ENCODE data around the gene SPESP1.
"Not testable (repeated sequence)": the region's sequence is repeated elsewhere in the genome, so short reads cannot be mapped to it uniquely, and the experiment has no call there.

SPESP1 gene

DNA sequence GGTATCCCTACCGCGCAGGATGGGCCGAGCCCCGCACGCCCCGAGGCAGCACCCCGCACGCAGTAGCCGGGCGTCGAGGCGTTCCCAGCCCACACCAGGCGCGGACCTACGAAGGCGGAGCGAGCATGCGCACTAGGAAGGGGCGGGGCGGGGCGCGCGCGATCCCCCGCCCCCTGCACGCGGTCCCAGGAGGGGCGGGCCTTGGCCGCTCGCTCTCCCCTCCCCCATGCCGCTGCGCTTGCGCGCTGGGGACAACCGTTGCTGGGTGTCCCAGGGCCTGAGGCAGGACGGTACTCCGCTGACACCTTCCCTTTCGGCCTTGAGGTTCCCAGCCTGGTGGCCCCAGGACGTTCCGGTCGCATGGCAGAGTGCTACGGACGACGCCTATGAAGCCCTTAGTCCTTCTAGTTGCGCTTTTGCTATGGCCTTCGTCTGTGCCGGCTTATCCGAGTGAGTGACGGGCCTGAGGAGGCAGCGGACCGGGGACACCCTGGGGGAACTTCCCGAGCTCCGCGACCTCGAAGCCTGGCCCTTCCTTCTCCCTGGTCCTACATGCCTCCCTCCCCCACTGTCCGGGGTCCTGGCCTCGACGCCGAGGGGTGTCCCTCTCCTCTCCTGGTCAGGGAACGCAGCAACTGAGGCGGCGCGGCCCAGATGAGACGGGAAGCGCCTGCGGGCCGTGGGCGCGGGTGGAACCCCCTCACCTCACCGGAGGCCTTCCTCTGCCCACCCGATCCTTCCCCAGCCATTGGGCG is at the start of gene SPESP1:
TSS of gene SPESP1 (plus strand) at position 258 of the 755 bp plus-strand sequence. CDS start at position 387, 129 bp downstream.
- peak; percentile 36 for DNase-seq

DNA sequence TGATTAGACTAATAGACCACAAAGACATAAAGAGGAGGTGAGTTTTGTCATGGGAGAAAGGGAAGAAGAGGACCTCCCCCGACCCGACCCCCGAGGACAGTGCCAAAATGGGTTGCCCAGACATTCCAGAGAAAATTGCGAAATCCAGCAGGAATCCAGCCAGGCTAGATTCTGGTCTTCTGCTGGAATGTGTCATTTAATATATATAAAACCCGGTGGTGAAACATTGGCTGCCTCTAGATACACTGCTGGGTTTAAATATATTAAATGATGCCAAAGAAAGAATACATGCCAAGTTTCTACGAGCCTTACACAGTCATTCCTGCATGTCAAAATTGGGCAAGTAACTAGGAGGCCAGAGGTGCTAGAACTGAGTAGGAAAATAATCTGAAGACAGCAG is 45.3 kb upstream of the SPESP1 start:
- no peak for DNase-seq

DNA sequence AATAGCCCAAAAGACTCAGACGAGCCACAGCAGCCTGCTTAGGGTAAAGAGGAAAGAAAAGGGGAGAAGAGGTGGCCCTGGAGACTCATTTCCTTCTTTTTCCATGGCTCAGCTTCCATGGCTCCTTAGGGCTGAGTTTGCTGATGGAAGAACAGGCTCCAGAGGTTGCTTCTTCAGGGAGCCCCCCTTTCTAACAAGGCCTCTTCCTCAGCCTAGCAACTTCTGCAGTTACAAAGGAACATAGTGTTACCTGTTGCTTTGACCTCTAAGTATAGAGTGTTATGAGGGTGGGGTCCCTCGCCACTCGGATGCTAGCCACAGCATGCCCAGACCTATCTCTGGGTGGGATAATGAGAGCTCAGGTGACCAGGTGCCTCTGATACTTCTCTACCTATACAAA is 43.2 kb upstream of the SPESP1 start:
- DNase-seq = no peak

DNA sequence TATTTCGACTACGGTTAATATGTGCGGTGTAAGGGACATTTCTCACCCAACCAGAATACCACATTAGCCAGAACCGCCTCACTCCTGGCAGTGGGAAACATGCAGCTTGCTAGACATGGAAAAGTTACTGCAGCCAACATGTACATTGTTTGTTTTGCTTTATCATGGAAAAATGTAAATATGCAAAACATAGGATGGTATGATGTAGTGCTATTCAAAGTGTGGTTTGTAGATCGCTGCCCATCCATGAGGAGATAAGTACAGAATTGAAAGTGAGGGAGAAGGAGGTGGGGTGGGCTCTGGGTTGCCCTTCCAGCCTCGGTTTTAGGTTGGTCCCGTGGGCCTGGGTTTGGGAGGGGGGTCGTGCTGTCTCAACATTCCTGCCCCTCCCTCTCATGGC is 42.5 kb upstream of the SPESP1 start:
- DNase-seq = no peak

DNA sequence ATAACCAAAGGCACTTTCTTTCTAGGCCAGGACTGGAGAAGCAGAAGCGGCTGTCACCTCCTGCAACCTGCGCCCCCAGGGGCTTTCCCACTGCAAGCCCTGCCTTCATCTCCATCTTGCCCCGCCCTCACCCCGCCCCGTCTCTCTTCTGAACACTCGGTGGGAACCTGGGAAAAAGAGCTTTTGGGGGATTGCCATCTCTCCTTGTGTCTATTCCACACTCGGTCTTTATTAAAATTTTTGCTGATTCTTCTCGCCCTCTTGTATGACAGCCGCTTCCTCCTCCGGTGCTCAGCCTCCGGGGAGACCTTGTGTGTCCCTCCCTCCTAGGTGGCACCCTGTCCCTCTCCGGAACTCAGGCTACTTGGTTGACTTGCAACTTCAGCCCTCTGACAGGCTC is 41.9 kb upstream of the SPESP1 start:
- DNase-seq = no peak

DNA sequence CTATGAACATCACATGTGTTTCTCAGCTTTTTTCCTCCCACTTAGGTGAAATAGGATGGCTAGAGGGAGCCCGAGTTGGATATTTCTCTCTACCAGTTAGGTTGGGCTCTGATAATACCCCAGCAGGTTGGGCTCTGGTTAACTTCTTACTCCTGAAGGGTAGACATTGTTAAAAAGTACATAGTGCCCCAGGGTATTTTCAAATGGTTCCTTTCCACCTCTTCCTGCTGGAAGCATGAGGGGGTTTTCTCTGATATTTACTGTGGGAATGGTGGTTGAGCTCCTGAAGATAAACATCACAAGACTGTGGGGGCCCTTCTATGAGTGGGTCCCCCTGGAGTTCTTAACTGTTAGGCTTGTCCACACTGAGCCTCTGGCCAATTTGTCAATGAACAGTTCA is 36.1 kb upstream of the SPESP1 start:
- DNase-seq = no peak

DNA sequence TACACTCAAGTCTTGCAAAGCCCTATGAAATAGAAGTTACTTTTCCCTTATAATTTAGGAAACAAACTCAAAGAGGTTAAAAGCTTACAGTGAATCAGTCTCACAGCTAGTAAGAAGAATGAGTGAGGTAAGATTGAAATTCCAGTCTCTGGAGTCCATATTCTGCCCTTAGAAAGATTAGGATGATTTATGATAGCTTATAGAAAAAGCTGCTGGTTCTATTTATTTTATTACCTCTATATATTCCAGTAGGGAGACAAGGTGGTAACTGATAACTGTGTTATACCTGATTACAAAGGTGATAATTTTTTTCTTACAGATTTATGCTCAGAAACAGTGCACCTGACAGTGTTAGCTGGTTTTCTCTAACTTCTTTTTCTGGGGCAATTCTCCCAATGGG is 34.1 kb upstream of the SPESP1 start:
- DNase-seq = no peak

DNA sequence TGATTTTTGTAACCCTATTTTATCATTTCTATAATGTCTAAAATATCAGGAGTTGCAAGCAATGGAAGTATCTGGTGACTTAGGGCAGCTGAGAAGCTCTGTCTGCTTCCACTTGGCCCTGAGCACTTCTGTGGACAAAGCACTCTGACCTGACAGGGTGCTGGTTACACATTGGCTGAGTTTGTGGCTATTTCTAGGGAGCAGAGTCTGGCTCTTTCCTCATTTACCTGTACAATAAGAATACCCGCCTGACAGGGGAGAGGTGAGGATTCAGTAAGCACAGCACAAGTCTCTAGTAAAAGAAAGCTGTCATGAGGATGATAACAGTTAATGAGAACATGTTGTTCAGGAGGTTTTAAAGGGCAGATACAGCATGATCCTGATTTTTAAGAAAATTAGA is 33.3 kb upstream of the SPESP1 start:
- DNase-seq = no peak

DNA sequence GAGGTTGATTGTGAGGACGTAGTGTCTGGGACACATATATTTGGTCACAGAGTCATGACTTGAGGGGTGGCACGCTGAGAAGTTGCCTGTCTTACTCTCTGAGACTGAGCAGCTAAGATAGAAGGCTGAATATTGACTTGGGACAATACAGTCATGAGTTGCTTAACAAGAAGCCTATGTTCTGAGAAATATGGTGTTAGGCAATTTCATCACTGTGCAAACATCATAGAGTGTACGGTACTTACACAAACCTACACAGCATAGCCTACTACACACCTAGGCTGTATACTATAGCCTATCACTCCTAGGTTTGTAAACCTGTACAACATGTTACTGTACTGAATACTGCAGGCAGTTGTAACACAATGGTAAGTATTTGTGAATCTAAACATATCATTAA is 30.3 kb upstream of the SPESP1 start:
- no peak for DNase-seq

DNA sequence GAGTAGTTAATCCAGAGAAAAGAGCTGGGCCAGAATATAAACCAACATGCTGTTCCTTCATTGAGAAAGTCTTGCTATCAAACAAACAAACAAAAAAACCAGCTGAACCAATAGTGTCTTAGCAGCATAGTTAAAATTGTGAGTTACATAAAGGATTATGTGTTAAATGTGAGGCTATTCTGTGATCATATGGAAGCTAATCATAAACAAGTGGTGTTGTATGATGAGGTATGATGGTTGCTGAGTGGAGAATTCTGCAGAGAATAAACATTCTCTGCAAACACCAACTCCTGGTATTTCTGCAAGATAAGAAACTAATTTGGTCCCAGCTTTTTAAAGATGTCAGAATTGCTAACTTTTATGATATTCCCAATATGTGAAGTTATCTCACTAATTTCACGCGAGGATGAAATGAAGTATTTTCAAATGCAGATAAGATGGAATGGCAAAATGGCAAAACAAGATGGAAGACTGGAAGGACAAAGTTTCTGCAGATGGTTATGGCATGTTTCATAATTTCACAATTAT is 22.9 kb upstream of the SPESP1 start:
- DNase-seq = no peak

DNA sequence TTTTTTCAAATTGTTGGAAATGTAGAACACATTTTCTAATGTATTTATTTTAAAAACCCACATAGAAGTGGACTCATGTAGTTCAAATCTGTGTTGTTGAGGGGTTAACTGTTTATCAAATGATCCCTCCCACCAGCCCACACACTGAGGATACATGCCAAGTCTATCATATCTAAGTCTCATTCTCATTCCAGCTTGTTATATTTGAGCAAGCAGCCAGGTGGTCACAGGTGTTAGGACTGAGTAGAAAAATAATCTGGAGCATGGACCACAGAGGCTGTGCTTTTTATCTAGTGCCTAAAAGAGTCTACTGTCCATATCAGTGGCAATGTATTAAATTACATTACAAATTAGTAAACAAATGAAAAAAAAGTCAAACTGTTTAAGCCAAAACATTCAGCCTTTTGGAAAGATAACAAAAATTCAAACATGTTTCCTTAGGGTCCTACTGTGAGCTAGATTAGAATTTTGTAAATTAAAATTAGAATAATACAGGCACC is 20.7 kb upstream of the SPESP1 start:
- no peak for DNase-seq

DNA sequence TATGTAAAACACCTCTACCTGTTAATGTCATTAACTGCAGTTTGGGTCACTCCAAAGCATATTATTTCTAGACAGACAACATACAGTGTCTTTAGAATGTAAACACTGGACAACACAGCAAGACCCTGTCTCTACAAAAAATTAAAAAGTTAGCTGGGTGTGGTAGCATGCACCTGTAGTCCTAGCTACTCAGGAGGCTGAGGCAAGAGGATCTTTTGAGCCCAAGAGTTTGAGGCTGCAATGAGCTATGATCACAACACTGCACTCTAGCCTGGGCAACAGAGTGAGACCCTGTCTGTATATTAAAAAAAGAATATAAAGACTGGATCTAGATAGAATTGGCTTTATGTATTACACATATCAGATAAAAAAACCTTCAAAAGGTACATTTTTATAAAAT is 20.0 kb upstream of the SPESP1 start:
- DNase-seq = no peak

DNA sequence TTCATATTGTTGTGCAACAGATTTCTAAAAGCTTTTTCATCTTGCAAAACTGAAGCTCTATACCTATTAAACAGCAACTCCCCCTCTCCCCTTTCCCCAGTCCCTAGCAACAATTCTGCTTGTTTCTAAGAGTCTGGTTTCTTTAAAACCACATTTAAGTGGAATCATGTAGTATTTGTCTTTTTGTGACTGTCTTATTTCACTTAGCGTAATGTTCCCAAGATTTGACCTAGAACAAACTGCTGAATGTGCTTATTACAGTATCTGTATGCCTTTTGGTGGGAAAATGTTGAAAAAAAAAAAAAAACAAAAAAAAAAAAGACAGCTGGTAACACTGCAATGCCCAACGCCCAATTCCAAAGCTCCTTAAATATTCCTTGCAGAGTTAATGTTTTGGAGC is 19.5 kb upstream of the SPESP1 start:
- no peak for DNase-seq

DNA sequence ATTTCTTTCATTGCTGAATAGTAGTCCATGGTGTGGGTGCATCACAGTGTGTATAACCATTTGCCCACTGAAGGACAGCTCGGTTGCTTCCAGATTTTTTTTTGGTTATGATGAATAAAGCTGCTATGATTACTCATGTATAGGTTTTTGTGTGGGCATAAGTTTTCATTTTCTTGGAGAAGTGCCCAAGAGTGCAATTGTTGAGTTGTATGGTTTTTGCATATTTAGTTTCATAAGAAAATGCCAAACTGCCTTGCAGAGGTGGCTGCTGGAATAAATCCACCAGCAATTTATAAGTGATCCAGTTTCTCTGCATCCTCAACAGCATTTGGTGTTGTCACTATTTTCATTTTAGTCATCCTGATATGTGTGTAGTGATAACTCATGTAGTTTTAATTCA is 8.4 kb upstream of the SPESP1 start:
- DNase-seq = no peak

DNA sequence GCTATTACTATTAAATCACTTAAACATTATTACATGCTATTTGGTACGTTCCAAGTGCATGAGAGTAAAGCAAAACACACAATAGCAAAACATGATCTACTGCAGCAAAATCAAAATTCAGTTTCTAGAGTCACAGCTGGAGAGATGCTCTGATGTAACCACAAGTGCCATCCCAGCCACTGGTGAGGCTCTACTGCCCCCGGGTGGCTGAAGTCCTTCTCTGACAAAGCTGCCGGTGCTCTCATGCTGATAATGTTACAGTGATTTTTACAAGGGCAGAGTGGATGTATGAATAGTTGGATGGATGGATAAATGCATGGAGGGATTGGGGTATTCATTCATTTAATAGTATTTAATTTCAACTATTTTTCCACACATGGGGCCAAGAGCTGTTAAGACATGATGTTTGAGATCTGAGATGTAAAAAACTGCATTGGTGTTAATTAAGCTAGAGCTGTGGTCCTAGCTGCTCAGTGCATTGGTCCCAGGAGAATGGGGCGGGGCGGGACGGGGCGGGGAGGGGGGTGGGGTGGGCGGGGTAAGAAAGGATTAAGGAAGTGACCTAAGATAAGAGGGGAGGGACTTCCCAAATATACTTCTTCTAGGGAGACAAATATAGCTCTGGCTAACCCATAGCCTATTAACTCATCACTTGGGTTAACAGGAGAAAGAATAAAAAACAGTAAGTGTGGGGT is 5.3 kb upstream of the SPESP1 start:
- peak; percentile 54 for DNase-seq

DNA sequence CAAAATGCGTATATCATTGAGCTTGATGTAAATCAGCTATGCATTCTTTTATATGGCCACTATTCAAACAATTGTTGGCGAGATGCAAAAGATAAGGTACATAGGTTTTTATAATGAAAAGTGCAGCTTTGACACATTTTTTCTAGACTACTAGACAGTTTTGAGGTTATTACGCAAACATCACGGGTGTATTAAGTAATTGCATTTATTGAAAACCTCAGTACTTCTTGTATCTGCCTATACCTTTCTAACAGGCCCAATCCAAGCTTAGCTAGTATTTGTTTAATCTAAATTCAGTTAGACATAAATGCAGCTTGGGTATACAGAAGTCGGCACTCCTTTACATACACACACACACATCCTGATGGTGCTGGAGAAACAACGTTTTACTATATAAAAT is 2.7 kb downstream of the SPESP1 start:
- no peak for DNase-seq

DNA sequence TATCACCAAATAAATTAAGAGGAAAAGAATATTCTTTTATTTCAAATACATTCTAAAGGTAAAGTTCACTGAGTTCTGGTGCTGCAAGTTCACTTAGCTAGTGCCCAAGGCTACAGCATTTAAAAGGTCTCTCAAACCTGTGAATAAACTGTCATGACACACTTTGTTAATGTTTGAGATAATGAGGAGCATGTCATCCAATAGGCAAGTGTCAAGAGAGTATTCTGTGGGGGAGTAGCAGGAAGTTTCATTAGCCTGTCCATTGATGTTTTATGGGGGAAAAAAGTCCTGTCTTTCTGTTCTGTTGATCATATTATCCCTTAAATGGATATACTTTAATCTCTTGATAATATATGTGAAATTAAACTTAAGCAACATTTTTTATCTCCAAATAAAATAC is 4.0 kb downstream of the SPESP1 start:
- no peak for DNase-seq

DNA sequence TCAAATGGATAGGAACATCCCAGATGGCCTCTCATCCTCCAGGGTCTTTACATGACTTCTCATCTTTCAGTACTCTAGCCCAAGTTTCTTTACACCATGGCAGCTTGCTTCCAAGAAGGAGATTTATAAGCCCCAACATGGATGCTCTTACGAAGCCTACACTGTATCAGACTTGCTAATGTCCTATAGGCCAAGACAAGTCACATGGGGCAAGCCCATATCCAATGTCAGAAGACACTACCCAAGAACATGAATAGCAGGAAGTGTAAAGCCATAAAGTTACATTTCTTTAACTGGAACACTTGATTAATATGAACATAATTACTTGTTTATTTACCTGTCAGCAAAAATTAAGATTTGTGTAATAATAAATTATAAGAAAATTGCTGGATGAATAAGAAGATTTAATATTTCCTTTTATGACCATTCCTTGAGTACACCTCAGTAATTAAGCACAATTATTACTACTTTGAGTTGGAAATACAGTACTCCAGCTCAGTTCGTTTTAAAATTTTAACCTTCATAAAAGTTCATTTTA is 5.1 kb downstream of the SPESP1 start:
- no peak for DNase-seq

DNA sequence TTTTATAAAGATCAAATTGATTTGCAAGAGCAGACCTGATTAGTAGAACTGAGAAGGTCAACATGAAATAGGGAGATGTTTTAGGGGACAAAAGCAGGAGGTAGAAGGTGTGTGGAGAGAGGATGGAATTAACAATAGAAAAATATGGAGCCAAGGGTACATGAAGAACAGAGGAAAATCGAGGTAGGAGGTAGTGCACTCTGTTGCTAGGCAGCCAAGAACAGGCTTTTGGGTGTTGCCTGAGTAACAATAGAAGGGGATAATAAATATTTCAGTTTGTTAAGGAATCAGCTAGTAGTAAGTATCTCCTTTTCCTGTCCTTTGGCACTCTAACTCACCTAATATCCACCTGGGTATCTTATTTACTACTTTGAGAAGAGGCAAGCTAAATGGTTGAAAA is 9.2 kb downstream of the SPESP1 start:
- no peak for DNase-seq

DNA sequence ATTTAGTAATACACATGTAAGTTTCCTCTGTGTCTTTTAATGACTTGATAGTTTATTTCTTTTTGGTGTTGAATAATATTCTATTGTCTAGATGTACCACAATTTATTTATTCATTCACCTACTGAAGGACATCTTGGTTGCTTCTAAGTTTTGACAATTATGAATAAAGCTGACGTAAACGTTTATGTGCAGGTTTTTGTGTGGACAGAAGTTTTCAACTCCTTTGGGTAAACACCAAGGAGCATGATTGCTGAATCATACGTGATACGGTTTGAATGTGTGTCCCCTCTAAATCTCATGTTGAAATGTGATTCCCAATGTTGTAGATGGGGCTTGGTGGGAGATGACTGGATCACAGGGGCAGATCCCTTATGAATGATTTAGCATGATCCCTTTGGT is 21.5 kb downstream of the SPESP1 start:
- DNase-seq = no peak

DNA sequence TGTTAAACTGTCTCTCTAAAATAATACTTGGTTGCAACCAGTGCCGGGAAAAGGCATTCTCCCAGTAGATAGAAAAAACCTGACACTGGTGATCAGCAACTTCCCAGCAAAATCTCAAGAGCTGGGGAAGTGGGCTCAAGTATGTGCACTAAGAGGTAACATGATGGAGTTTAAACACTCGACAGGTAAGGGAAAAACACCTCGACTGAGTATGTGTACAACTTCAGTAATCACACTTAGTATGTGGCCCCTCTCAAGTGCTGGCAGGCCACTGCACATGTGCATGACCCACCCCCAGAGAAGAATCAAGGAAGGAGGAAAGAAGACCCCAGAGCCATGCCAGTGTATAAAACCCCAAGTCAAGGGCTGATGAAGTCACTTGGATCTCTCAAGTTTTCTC is 27.4 kb downstream of the SPESP1 start:
- no peak for DNase-seq

DNA sequence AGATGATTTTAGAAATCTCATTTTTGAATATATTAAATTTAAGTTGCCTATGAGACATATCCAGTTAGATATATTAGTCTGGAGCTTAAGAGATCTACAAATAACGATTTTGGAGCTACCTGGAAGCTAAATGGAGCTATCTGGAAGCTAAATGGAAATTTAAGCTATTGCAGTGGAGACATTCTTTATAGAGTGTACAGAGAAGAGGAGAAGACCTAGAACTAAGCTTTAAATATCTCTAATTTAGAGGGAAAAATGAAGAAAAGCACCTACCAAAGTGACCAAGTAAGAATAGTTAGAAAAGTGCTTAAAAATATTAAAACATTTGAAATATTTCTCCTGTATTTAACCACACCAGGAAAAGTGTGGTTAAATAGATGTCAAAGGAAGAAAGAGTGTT is 28.3 kb downstream of the SPESP1 start:
- DNase-seq = no peak

DNA sequence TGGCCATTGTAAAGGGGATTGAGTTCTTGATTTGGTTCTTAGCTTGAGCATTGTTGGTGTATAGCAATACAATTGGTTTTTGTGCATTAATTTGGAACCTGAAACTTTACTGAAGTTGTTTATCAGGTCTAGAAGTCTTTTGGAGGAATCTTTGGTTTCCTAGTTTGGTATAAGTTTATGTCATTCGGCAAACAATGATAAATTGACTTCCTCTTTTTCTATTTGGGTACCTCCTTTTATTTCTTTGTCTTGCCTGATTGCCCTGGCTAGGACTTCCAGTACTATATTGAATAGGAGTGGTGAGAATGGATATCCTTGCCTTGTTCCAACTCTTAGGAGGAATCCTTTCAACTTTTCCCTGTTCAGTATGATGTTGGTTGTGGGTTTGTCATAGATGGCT is 32.1 kb downstream of the SPESP1 start:
- DNase-seq = no peak

DNA sequence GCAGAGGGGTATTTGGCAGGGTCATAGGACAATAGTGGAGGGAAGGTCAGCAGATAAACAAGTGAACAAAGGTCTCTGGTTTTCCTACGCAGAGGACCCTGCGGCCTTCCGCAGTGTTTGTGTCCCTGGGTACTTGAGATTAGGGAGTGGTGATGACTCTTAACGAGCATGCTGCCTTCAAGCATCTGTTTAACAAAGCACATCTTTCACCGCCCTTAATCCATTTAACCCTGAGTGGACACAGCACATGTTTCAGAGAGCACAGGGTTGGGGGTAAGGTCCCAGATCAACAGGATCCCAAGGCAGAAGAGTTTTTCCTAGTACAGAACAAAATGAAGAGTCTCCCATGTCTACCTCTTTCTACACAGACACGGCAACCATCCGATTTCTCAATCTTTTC is 33.4 kb downstream of the SPESP1 start:
- DNase-seq = not testable (repeated sequence)

Data from activated CD4-positive, CD25-positive, alpha-beta regulatory T cell treated with anti-CD3 and anti-CD28 coated beads, Interleukin-2, amount 50 U/mL, for 72 hours (primary cell).